GOT3 (cell line): ENCODE data around the gene MFF.
"Not testable (repeated sequence)": the region's sequence is repeated elsewhere in the genome, so short reads cannot be mapped to it uniquely, and the experiment has no call there.

Experiments
- DNase-seq: peaks from one replicate; lab custom pipeline; 2025; ENCODE audit warnings: mixed read lengths; lab: John Stamatoyannopoulos, UW

Gene MFF

GRCh38 chr2:227377467-227378351 is 52.7 kb downstream of the MFF start:
- DNase-seq, result no peak

GRCh38 chr2:227378371-227378782 is 53.3 kb downstream of the MFF start:
- DNase-seq, result peak; percentile 26

GRCh38 chr2:227379095-227379494 is 54.0 kb downstream of the MFF start, which contains the start of gene TM4SF20:
Gene TM4SF20, minus strand, starts transcription at chr2:227379306. Its CDS starts 38 bp downstream, at chr2:227379268.
- DNase-seq, result no peak

- not testable (repeated sequence) for DNase-seq
These were observed 57.3 kb downstream of the MFF start for GRCh38 chr2:227382241-227382835.

- no peak for DNase-seq
These were observed 58.6 kb downstream of the MFF start for GRCh38 chr2:227383686-227384085.

GRCh38 chr2:227386630-227387029 is 61.6 kb downstream of the MFF start:
- DNase-seq, result no peak

GRCh38 chr2:227387583-227387982 is 62.5 kb downstream of the MFF start, which contains the start of gene SCYGR1:
Gene SCYGR1, minus strand, starts transcription at chr2:227387949. Its CDS starts 0 bp downstream, at chr2:227387949.
- not testable (repeated sequence) for DNase-seq

- peak; percentile 21 for DNase-seq
These were observed 63.5 kb downstream of the MFF start for GRCh38 chr2:227388537-227389011.

- no peak for DNase-seq
These were observed 64.2 kb downstream of the MFF start for GRCh38 chr2:227389231-227389630.

- DNase-seq, result no peak
These were observed 64.6 kb downstream of the MFF start for GRCh38 chr2:227389661-227390060.

GRCh38 chr2:227390468-227391256 is 65.6 kb downstream of the MFF start:
- DNase-seq, result no peak

- no peak for DNase-seq
These were observed 69.3 kb downstream of the MFF start for GRCh38 chr2:227394401-227394800.

- no peak for DNase-seq
These were observed 70.5 kb downstream of the MFF start for GRCh38 chr2:227395556-227395955.

- DNase-seq, result no peak
These were observed 72.5 kb downstream of the MFF start for GRCh38 chr2:227397562-227397961.

GRCh38 chr2:227398684-227399670 is 73.9 kb downstream of the MFF start:
- DNase-seq, result no peak

GRCh38 chr2:227401550-227401949 is 76.5 kb downstream of the MFF start:
- DNase-seq, result no peak

- DNase-seq, result no peak
These were observed 77.3 kb downstream of the MFF start for GRCh38 chr2:227402321-227402720.

- DNase-seq, result no peak
These were observed 77.9 kb downstream of the MFF start for GRCh38 chr2:227402959-227403358.

- no peak for DNase-seq
These were observed 79.7 kb downstream of the MFF start for GRCh38 chr2:227404585-227405271.
